Measurements from ENCODE around the gene ADCY1.
"Not testable (repeated sequence)": the region's sequence is repeated elsewhere in the genome, so short reads cannot be mapped to it uniquely, and the experiment has no call there.

The ADCY1 gene

DNA sequence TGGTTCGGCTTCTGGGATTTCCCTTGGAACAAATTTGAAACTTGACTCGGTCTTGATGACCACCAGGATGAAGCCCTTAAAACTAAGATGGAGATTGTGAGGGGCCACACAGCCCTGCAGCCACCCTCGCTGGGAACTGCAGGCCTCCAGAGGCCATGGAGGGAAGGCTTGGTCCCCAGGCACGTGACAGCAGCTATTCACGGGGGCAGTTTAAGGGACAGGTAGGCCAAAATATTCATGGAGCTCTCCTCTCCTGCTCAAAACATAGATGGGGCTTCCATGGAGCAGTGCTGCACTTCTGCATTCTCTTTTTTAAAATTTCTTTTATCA lies 137.0 kb downstream of the ADCY1 start:
- no peak overlapping the region for H3K9ac ChIP-seq (ENCODE audit: low read depth, low read length)
- H3K9me3 ChIP-seq (ENCODE audit: control insufficient read depth, insufficient read depth, low read length), result no peaks in the 10 kb centered on the region
- H3K4me1 ChIP-seq (ENCODE audit: insufficient read depth, low read length), result no peaks in the 10 kb centered on the region
- H3K36me3 ChIP-seq (ENCODE audit: insufficient read depth, low read length), result no peaks in the 10 kb centered on the region

DNA sequence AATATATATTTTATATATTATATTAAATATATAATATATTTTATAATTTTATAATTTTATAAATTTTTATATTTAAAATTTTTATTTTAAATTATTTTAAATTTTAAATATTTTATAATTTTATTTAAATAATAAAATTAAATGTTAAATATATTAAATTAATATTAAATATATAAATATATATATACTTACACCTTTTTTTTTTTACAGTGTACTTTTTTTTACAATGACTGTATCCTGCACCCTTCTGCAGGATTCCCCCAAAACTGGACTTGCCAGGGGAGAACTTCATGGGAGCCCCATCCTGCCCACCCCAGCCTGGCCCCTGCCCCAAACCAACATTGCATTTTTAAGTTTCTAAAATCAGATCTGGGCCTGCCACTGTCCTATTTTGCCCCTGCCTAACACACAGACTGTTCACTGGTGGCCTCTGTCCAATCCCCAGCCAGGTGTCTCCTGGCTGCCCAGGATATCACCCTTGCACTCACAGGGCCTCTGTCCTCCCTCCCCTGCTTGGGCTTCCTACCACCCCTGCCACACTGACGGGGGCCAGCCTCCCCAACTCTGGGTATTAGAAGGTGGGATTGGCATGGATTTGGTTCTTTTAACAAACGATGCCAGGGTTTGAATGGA lies 138.0 kb downstream of the ADCY1 start:
- no peak overlapping the region for H3K9ac ChIP-seq (ENCODE audit: low read depth, low read length)
- H3K4me1 ChIP-seq (ENCODE audit: insufficient read depth, low read length), result no peaks in the 10 kb centered on the region
- H3K36me3 ChIP-seq (ENCODE audit: insufficient read depth, low read length), result no peaks in the 10 kb centered on the region
- no peaks in the 10 kb centered on the region for H3K9me3 ChIP-seq (ENCODE audit: control insufficient read depth, insufficient read depth, low read length)

DNA sequence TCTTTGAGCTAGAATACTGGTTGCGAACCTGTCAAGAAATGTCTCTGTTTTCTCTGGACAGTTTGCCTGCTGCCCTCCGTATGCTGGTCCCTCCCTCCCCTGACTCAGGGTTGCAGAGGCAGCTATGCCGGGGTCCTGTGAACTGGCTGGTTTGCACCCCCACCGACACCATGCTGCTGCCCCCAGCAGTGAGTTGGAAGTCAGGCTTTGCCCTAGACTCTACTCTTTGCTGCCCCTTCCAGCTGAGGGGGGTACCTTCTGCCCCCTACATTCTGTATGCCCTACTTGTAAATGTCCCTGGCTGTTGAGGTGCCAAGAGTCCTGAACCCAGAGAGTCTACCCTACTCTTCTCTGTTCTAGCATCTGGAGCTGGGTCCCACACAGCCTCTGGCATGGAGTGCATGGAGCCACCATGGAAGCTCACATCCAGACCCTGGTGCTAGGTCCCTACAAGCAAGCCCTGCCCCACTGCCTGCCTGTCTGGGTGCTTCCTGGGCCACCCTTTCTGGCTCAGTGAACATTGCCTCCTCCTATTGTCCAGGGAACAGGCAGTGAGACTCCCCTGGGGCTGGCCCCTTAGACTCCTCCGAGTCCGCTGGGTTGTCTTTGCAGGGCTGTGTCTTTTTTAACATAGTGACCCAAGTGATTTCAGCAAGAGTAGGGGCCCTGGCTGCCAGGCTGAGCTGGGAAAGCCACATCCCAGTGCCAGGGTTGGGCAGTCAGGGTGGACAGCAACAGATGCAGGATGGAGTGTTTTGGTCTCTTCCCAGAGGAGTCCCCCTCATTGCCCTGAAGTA lies 138.9 kb downstream of the ADCY1 start:
- no peaks in the 10 kb centered on the region for H3K4me1 ChIP-seq (ENCODE audit: insufficient read depth, low read length)
- no peak overlapping the region for H3K9ac ChIP-seq (ENCODE audit: low read depth, low read length)
- no peaks in the 10 kb centered on the region for H3K9me3 ChIP-seq (ENCODE audit: control insufficient read depth, insufficient read depth, low read length)
- no peaks in the 10 kb centered on the region for H3K36me3 ChIP-seq (ENCODE audit: insufficient read depth, low read length)

GRCh38 chr7:45713669-45714520 lies 139.7 kb downstream of the ADCY1 start:
- Histone ChIP-seq H3K36me3 (ENCODE audit: insufficient read depth, low read length) (no peaks in the 10 kb centered on the region), H3K4me1 (ENCODE audit: insufficient read depth, low read length) (no peaks in the 10 kb centered on the region), H3K9me3 (ENCODE audit: control insufficient read depth, insufficient read depth, low read length) (no peaks in the 10 kb centered on the region), H3K9ac (ENCODE audit: low read depth, low read length) (no peak overlapping the region)

DNA sequence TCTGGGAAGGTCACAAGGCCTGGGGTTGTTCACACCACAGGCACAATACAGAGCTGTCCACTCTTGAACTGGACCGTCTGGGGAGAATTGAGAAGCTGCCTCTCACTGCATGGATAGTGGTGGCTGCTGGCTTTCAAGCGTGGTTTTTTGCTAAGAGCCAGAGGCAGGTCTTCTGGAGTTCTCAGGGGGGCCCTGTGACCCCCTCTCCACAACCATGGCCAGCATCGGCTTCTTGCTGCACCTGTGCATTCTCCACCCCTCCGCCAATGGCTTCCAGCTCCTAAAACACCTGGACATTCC lies 140.3 kb downstream of the ADCY1 start:
- Histone ChIP-seq H3K4me1 (ENCODE audit: insufficient read depth, low read length) (no peaks in the 10 kb centered on the region), H3K9ac (ENCODE audit: low read depth, low read length) (no peak overlapping the region), H3K36me3 (ENCODE audit: insufficient read depth, low read length) (no peaks in the 10 kb centered on the region), H3K9me3 (ENCODE audit: control insufficient read depth, insufficient read depth, low read length) (no peaks in the 10 kb centered on the region)

- Histone ChIP-seq H3K36me3 (ENCODE audit: insufficient read depth, low read length) (no peaks in the 10 kb centered on the region), H3K4me1 (ENCODE audit: insufficient read depth, low read length) (no peaks in the 10 kb centered on the region), H3K9me3 (ENCODE audit: control insufficient read depth, insufficient read depth, low read length) (no peaks in the 10 kb centered on the region), H3K9ac (ENCODE audit: low read depth, low read length) (no peak overlapping the region)
Measured at GRCh38 chr7:45715471-45716352, 141.5 kb downstream of the ADCY1 start.

- Histone ChIP-seq H3K9ac (ENCODE audit: low read depth, low read length) (no peak overlapping the region), H3K36me3 (ENCODE audit: insufficient read depth, low read length) (no peaks in the 10 kb centered on the region), H3K9me3 (ENCODE audit: control insufficient read depth, insufficient read depth, low read length) (no peaks in the 10 kb centered on the region), H3K4me1 (ENCODE audit: insufficient read depth, low read length) (no peaks in the 10 kb centered on the region)
Measured at GRCh38 chr7:45716380-45717203, 142.4 kb downstream of the ADCY1 start.

DNA sequence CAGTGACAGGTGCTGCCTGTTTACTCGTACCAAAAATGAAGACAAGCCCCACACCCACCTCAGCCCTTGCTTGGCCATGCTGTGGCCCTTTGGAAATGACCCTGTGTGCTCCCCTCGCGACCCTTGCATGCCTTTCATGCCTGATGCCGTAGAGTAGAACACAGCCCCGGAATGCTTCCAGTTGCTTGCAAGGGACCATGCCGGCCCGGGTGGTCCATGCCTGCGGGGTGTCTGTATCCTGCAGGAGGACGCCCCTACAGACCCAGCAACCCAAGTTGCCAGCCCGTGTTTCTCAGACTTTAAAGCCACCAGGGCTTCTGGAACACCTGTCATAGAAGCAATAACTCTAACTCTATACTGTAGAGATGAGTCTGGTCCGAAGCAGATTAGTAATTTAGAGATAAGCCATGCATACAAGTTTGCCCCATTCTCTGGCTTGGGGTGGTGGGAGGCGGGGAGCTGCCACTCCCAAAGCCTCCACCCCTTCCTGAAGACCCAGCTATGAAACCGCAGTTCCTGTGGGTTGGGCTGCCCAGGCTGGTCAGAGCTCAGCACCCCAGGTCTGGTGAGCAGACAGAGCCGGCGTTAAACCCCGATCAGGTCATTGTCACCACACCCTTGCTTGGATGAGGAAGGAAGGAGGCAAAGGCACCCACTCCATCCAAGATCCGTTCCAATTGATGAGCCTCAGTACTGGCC lies 143.5 kb downstream of the ADCY1 start:
- Histone ChIP-seq H3K36me3 (ENCODE audit: insufficient read depth, low read length) (no peaks in the 10 kb centered on the region), H3K9ac (ENCODE audit: low read depth, low read length) (no peak overlapping the region), H3K4me1 (ENCODE audit: insufficient read depth, low read length) (no peaks in the 10 kb centered on the region), H3K9me3 (ENCODE audit: control insufficient read depth, insufficient read depth, low read length) (no peaks in the 10 kb centered on the region)

- H3K36me3 ChIP-seq (ENCODE audit: insufficient read depth, low read length), result no peaks in the 10 kb centered on the region
- H3K9me3 ChIP-seq (ENCODE audit: control insufficient read depth, insufficient read depth, low read length), result no peaks in the 10 kb centered on the region
- no peaks in the 10 kb centered on the region for H3K4me1 ChIP-seq (ENCODE audit: insufficient read depth, low read length)
- H3K9ac ChIP-seq (ENCODE audit: low read depth, low read length), result no peak overlapping the region
Measured at GRCh38 chr7:45718464-45719330, 144.5 kb downstream of the ADCY1 start.

DNA sequence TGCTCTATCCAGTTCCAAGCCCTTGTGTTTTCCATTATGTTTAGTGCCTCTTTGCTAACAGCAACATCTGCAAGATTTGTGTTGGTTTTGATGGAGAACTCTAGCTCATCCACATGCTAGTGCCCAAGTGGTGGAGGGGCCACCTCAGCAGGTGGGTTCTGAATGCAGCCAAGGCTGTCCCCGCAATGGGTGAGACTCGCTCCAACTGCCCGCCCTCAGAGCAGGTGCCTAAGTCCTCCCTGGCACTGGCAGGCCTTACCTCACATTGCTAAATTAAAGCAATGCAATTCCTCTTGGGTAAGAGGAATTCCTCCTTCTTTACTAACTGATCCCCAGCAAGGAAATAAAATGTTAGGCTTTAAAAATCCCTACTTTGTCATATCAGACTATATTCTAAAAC lies 146.8 kb downstream of the ADCY1 start:
- no peaks in the 10 kb centered on the region for H3K4me1 ChIP-seq (ENCODE audit: insufficient read depth, low read length)
- H3K9ac ChIP-seq (ENCODE audit: low read depth, low read length), result no peak overlapping the region
- H3K9me3 ChIP-seq (ENCODE audit: control insufficient read depth, insufficient read depth, low read length), result no peaks in the 10 kb centered on the region
- no peaks in the 10 kb centered on the region for H3K36me3 ChIP-seq (ENCODE audit: insufficient read depth, low read length)

DNA sequence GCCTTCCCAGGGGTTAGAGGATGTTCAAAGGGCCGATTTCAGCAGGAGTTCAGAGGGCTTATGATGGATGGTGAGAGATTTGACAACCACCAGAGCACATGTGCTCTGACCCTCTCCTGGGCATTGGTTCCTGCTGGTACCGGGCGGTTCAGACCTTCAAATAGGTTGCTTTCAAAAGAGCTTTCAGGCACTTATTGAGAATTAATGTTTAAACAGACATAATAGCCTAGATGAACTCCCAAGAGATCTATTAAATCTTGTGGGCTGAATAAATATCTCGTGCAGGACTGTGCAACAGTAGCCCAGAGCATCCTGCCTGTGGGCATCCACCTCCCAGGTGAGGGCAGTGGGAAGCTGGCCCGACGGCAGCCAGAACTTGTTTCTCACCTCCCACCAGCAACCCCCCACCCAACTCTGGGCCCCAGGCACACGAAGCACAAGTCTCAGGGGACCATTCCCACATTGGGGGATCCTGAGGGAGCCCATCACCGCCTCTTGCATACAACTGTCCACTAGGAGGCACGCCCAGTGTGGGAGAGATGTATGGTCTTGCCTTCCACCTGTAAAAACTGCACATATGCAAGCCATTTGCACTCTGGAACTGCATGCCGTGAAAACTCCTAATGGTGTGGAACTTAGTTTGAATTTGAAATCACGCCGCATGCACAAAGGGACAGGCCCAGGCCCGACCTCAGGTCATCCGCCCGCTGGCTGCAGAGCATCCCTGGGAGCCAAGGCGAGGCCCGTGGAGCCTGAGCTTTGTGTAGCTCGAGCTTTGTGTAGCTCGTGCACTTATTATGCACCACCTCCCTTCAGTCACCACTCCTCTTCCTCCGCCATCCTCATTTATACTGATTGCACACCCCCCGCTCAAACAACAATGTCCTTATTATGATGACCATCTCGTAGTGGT lies 147.8 kb downstream of the ADCY1 start:
- Histone ChIP-seq H3K9ac (ENCODE audit: low read depth, low read length) (no peak overlapping the region), H3K9me3 (ENCODE audit: control insufficient read depth, insufficient read depth, low read length) (no peaks in the 10 kb centered on the region), H3K4me1 (ENCODE audit: insufficient read depth, low read length) (no peaks in the 10 kb centered on the region), H3K36me3 (ENCODE audit: insufficient read depth, low read length) (no peaks in the 10 kb centered on the region)

DNA sequence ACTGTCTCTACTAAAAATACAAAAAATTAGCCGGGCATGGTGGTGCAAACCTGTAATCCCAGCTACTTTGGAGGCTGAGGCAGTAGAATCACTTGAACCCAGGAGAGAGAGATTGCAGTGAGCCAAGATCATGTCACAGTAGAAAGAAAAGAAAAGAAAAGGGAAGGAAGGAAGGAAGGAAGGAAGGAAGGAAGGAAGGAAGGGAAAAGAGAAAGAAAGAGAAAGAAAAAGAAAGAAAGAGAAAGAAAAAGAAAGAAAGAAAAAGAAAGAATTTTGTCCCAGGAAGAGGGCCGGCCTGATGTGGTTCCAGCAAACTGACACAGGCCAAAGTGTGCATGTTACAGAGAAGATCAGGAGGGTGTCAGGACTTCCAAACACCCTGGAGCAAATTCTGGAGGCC lies 151.1 kb downstream of the ADCY1 start:
- not testable (repeated sequence) for H3K9ac ChIP-seq (ENCODE audit: low read depth, low read length); H3K36me3 ChIP-seq (ENCODE audit: insufficient read depth, low read length); H3K9me3 ChIP-seq (ENCODE audit: control insufficient read depth, insufficient read depth, low read length)

More for the DNA sequence above, 151.1 kb downstream of the ADCY1 start:
- not testable (repeated sequence) for H3K4me1 ChIP-seq (ENCODE audit: insufficient read depth, low read length)
